ENCODE measurements around the gene PCSK6.

Gene PCSK6

DNA sequence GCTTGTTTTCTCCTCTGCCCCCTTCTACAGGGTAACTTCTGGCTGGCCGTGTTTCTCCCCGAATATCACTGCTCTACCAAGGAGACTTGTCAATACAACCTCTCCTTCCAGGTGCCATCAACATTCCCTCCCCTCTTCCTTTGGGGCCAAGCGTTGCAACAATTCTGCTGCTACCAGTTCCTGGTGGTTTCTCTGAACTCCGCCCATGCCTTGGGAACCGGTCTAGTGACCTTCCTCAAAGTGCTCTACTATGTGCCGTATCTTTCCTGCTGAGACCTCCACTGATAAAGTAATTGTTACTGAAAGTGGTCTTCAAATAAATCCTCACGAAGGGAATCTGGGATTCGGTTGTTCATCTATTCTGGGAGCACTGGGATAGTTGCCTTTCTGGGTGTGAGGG, 26.2 kb downstream of the PCSK6 start:
- no peak for TF ChIP-seq ZNF70 (CRISPR knock-in tag; IDR thresholded peaks at IDR 0.05)
- TF ChIP-seq ZFP30 (CRISPR knock-in tag; IDR thresholded peaks at IDR 0.05), result no peak
- no peak for ATAC-seq

DNA sequence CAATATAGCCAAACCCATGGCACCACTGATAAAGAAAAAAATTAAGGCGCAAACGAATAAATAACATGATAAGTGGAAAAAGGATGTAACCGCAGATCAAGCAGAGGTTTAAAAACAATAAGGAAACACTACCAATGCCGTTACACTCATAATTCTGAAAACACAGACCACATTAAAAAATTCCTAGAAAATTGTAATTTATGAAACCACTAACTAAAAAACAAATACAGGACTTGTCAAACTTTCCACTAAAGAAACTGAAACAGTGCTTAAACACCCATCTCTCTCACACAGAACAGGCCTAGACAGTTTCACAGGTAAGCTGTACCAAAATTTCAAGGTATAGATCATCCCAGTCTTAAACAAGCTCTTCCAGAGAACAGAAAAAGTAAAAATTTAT, 28.4 kb downstream of the PCSK6 start:
- TF ChIP-seq ZNF8 (CRISPR knock-in tag; IDR thresholded peaks at IDR 0.05), result no peak
- TF ChIP-seq, protein P1, sequence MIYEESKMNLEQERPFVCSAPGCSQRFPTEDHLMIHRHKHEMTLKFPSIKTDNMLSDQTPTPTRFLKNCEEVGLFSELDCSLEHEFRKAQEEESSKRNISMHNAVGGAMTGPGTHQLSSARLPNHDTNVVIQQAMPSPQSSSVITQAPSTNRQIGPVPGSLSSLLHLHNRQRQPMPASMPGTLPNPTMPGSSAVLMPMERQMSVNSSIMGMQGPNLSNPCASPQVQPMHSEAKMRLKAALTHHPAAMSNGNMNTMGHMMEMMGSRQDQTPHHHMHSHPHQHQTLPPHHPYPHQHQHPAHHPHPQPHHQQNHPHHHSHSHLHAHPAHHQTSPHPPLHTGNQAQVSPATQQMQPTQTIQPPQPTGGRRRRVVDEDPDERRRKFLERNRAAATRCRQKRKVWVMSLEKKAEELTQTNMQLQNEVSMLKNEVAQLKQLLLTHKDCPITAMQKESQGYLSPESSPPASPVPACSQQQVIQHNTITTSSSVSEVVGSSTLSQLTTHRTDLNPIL (CRISPR knock-in tag; IDR thresholded peaks at IDR 0.05; ENCODE audit: low read depth), result no peak
- TF ChIP-seq TSHZ2 (CRISPR knock-in tag; IDR thresholded peaks at IDR 0.05), result no peak
- TF ChIP-seq ZC3H10 (CRISPR knock-in tag; IDR thresholded peaks at IDR 0.05), result no peak
- no peak for TF ChIP-seq BACH2 (CRISPR knock-in tag; IDR thresholded peaks at IDR 0.05; ENCODE audit: borderline replicate concordance)
- no peak for TF ChIP-seq GLIS3 (CRISPR knock-in tag; IDR thresholded peaks at IDR 0.05)
- TF ChIP-seq CSDC2 (CRISPR knock-in tag; IDR thresholded peaks at IDR 0.05), result no peak
- TF ChIP-seq ARNTL (CRISPR knock-in tag; IDR thresholded peaks at IDR 0.05; ENCODE audit: borderline replicate concordance, low read depth), result no peak
- no peak for TF ChIP-seq OSR1 (CRISPR knock-in tag; IDR thresholded peaks at IDR 0.05)
- no peak for TF ChIP-seq ZFP3 (CRISPR knock-in tag; IDR thresholded peaks at IDR 0.05)
- TF ChIP-seq ZNF565 (CRISPR knock-in tag; conservative IDR thresholded peaks at IDR 0.05; ENCODE audit: low read depth), result no peak
- no peak for TF ChIP-seq ISL1 (CRISPR knock-in tag; IDR thresholded peaks at IDR 0.05)
- ATAC-seq, result no peak

GRCh38 chr15:101459579-101460300, 29.8 kb downstream of the PCSK6 start:
- no peak for ATAC-seq
- TF ChIP-seq ESRRG (CRISPR knock-in tag; IDR thresholded peaks at IDR 0.05) (no peak), TCF4 (CRISPR knock-in tag; IDR thresholded peaks at IDR 0.05; ENCODE audit: borderline replicate concordance) (no peak), ZC3H10 (CRISPR knock-in tag; IDR thresholded peaks at IDR 0.05) (no peak), TSHZ2 (CRISPR knock-in tag; IDR thresholded peaks at IDR 0.05) (no peak), ZNF70 (CRISPR knock-in tag; IDR thresholded peaks at IDR 0.05) (no peak), OSR1 (CRISPR knock-in tag; IDR thresholded peaks at IDR 0.05) (no peak), ZFP3 (CRISPR knock-in tag; IDR thresholded peaks at IDR 0.05) (no peak), ARNTL (CRISPR knock-in tag; IDR thresholded peaks at IDR 0.05; ENCODE audit: borderline replicate concordance, low read depth) (no peak), ISL1 (CRISPR knock-in tag; IDR thresholded peaks at IDR 0.05) (no peak), ZNF565 (CRISPR knock-in tag; conservative IDR thresholded peaks at IDR 0.05; ENCODE audit: low read depth) (no peak), ZFP30 (CRISPR knock-in tag; IDR thresholded peaks at IDR 0.05) (no peak), PPARA (CRISPR knock-in tag; IDR thresholded peaks at IDR 0.05; ENCODE audit: borderline replicate concordance) (no peak), SNAI2 (CRISPR knock-in tag; IDR thresholded peaks at IDR 0.05) (no peak), POU6F1 (CRISPR knock-in tag; IDR thresholded peaks at IDR 0.05; ENCODE audit: borderline replicate concordance, low read depth) (no peak)
- TF ChIP-seq, protein P2, sequence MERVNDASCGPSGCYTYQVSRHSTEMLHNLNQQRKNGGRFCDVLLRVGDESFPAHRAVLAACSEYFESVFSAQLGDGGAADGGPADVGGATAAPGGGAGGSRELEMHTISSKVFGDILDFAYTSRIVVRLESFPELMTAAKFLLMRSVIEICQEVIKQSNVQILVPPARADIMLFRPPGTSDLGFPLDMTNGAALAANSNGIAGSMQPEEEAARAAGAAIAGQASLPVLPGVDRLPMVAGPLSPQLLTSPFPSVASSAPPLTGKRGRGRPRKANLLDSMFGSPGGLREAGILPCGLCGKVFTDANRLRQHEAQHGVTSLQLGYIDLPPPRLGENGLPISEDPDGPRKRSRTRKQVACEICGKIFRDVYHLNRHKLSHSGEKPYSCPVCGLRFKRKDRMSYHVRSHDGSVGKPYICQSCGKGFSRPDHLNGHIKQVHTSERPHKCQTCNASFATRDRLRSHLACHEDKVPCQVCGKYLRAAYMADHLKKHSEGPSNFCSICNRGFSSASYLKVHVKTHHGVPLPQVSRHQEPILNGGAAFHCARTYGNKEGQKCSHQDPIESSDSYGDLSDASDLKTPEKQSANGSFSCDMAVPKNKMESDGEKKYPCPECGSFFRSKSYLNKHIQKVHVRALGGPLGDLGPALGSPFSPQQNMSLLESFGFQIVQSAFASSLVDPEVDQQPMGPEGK (CRISPR knock-in tag; IDR thresholded peaks at IDR 0.05; ENCODE audit: borderline replicate concordance), result no peak
- TF ChIP-seq, protein P3, sequence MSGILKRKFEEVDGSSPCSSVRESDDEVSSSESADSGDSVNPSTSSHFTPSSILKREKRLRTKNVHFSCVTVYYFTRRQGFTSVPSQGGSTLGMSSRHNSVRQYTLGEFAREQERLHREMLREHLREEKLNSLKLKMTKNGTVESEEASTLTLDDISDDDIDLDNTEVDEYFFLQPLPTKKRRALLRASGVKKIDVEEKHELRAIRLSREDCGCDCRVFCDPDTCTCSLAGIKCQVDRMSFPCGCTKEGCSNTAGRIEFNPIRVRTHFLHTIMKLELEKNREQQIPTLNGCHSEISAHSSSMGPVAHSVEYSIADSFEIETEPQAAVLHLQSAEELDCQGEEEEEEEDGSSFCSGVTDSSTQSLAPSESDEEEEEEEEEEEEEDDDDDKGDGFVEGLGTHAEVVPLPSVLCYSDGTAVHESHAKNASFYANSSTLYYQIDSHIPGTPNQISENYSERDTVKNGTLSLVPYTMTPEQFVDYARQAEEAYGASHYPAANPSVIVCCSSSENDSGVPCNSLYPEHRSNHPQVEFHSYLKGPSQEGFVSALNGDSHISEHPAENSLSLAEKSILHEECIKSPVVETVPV (CRISPR knock-in tag; IDR thresholded peaks at IDR 0.05), result no peak
- TF ChIP-seq, protein P1 (CRISPR knock-in tag; IDR thresholded peaks at IDR 0.05; ENCODE audit: low read depth), result no peak

All from SK-N-SH treated with all-trans-retinoic acid at 6 μM for 48 hours (cell line).